ENCODE measurements around the gene HLTF. TPM values are rescaled to one million over a fixed set of nuclear protein-coding genes. Genes with fewer than 3 reads are reported as not detected.

The HLTF gene
- total and polyA plus RNA-seq, 2 of the 13 experiments (the other 11 are each of a cell fraction or from before 2014, with no cell fraction given), result 12.0 to 22.9 TPM

DNA sequence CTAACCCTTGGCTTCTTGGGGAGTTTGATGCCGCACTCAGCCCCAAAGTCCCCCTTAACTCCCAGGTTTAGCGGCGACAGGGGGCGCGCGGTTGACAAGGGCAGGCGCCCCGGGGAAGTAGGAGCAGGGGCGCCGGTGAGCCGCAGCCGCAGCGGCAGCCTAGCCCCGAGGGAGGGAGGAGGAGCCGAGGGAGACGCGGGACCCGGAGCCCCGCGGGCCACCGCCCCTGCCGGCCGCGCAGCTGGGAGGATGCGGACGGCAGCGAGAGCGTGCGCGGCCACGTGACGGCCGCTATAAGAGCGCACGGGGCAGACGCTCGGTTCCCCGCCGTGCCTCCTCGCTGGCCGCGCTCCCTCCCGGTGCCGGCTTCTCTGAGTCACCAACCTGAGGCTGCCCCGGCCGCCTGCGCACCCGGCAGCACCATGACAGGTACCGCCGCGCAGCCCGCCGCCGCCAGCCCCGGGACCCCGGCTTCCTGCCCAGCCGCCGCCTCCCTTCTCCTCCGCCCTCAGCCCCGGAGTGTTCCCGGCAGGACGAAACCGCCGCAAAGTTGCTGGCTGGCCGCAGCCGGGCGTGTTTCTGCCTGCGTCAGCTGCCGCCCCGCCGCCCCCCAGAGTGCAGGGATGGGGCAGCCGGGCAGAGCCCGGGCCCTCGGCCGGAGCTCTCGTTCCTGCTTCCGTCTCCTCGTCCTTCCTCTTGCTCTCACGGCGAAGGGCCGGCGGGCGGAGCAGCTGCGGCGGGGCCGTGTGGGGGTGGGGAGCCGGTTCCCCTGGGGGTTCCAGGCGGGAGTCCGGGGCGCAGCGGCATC lies 94.9 kb downstream of the HLTF start, which contains the start of gene GYG1 (continued):
- no peak for TF ChIP-seq SRF (IDR thresholded peaks at IDR 0.05; ENCODE audit: low read depth, low read length)
- TF ChIP-seq, protein P1, sequence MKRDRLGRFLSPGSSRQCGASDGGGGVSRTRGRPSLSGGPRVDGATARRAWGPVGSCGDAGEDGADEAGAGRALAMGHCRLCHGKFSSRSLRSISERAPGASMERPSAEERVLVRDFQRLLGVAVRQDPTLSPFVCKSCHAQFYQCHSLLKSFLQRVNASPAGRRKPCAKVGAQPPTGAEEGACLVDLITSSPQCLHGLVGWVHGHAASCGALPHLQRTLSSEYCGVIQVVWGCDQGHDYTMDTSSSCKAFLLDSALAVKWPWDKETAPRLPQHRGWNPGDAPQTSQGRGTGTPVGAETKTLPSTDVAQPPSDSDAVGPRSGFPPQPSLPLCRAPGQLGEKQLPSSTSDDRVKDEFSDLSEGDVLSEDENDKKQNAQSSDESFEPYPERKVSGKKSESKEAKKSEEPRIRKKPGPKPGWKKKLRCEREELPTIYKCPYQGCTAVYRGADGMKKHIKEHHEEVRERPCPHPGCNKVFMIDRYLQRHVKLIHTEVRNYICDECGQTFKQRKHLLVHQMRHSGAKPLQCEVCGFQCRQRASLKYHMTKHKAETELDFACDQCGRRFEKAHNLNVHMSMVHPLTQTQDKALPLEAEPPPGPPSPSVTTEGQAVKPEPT (CRISPR knock-in tag; IDR thresholded peaks at IDR 0.05; ENCODE audit: low read depth), result no peak
- TF ChIP-seq ZNF501 (CRISPR knock-in tag; IDR thresholded peaks at IDR 0.05), result peak; percentile 53; the same call in 1 of the 2 replicates
- TF ChIP-seq PAX8 (CRISPR knock-in tag; IDR thresholded peaks at IDR 0.05; ENCODE audit: borderline replicate concordance), result no peak
- peak; percentile 61 for TF ChIP-seq TAF1 (CRISPR knock-in tag; IDR thresholded peaks at IDR 0.05)
- TF ChIP-seq ELF3 (CRISPR knock-in tag; IDR thresholded peaks at IDR 0.05), result peak; percentile 56; the same call in 1 of the 2 replicates
- TF ChIP-seq FOXA3 (CRISPR knock-in tag; IDR thresholded peaks at IDR 0.05), result no peak
- TF ChIP-seq, protein P2, sequence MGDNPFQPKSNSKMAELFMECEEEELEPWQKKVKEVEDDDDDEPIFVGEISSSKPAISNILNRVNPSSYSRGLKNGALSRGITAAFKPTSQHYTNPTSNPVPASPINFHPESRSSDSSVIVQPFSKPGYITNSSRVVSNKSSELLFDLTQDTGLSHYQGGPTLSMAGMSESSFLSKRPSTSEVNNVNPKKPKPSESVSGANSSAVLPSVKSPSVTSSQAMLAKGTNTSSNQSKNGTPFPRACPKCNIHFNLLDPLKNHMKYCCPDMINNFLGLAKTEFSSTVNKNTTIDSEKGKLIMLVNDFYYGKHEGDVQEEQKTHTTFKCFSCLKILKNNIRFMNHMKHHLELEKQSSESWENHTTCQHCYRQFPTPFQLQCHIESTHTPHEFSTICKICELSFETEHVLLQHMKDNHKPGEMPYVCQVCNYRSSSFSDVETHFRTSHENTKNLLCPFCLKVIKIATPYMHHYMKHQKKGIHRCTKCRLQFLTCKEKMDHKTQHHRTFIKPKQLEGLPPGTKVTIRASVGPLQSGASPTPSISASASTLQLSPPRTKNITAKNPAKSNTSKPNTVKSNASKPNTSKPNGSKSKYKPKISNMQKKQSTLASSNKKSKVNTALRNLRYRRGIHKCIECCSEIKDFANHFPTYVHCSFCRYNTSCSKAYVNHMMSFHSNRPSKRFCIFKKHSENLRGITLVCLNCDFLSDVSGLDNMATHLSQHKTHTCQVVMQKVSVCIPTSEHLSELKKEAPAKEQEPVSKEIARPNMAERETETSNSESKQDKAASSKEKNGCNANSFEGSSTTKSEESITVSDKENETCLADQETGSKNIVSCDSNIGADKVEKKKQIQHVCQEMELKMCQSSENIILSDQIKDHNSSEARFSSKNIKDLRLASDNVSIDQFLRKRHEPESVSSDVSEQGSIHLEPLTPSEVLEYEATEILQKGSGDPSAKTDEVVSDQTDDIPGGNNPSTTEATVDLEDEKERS (CRISPR knock-in tag; IDR thresholded peaks at IDR 0.05), result no peak
- 0 out of 2 replicates have a peak, but pooled peaks have one; percentile 46 for TF ChIP-seq ATF7-NPFF (CRISPR knock-in tag; IDR thresholded peaks at IDR 0.05; ENCODE audit: low read depth)
- TF ChIP-seq, protein P3, sequence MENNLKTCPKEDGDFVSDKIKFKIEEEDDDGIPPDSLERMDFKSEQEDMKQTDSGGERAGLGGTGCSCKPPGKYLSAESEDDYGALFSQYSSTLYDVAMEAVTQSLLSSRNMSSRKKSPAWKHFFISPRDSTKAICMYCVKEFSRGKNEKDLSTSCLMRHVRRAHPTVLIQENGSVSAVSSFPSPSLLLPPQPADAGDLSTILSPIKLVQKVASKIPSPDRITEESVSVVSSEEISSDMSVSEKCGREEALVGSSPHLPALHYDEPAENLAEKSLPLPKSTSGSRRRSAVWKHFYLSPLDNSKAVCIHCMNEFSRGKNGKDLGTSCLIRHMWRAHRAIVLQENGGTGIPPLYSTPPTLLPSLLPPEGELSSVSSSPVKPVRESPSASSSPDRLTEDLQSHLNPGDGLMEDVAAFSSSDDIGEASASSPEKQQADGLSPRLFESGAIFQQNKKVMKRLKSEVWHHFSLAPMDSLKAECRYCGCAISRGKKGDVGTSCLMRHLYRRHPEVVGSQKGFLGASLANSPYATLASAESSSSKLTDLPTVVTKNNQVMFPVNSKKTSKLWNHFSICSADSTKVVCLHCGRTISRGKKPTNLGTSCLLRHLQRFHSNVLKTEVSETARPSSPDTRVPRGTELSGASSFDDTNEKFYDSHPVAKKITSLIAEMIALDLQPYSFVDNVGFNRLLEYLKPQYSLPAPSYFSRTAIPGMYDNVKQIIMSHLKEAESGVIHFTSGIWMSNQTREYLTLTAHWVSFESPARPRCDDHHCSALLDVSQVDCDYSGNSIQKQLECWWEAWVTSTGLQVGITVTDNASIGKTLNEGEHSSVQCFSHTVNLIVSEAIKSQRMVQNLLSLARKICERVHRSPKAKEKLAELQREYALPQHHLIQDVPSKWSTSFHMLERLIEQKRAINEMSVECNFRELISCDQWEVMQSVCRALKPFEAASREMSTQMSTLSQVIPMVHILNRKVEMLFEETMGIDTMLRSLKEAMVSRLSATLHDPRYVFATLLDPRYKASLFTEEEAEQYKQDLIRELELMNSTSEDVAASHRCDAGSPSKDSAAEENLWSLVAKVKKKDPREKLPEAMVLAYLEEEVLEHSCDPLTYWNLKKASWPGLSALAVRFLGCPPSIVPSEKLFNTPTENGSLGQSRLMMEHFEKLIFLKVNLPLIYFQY (CRISPR knock-in tag; IDR thresholded peaks at IDR 0.05; ENCODE audit: borderline replicate concordance), result no peak; the same call in 1 of the 2 replicates
- TF ChIP-seq FOXK1 (CRISPR knock-in tag; IDR thresholded peaks at IDR 0.05; ENCODE audit: borderline replicate concordance, low read depth), result no peak
- TF ChIP-seq, protein P4, sequence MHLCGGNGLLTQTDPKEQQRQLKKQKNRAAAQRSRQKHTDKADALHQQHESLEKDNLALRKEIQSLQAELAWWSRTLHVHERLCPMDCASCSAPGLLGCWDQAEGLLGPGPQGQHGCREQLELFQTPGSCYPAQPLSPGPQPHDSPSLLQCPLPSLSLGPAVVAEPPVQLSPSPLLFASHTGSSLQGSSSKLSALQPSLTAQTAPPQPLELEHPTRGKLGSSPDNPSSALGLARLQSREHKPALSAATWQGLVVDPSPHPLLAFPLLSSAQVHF (CRISPR knock-in tag; IDR thresholded peaks at IDR 0.05), result no peak
- TF ChIP-seq SAP130 (CRISPR knock-in tag; IDR thresholded peaks at IDR 0.05; ENCODE audit: low read depth), result peak; percentile 79
- no peak for TF ChIP-seq ATF1 (CRISPR knock-in tag; IDR thresholded peaks at IDR 0.05)
- no peak for TF ChIP-seq TAF15 (IDR thresholded peaks at IDR 0.05; ENCODE audit: low read depth, low read length, poor library complexity, severe bottlenecking)
- peak; percentile 47; the same call in 1 of the 2 replicates for TF ChIP-seq POLR2AphosphoS5 (IDR thresholded peaks at IDR 0.05; ENCODE audit: low read depth, low read length)
- no peak for TF ChIP-seq ZNF138 (CRISPR knock-in tag; IDR thresholded peaks at IDR 0.05; ENCODE audit: low read depth)
- peak; percentile 56 for TF ChIP-seq TFDP2 (CRISPR knock-in tag; IDR thresholded peaks at IDR 0.05)
